HG03571 (cell line): ENCODE results near the gene RNF214.
"Not testable (repeated sequence)": the region's sequence is repeated elsewhere in the genome, so short reads cannot be mapped to it uniquely, and the experiment has no call there.

Experiments
- ATAC-seq: cut with Tn5 transposase; IDR thresholded peaks from one replicate; pipeline ENCODE4 v1.9.1; 2021; ENCODE audit not compliant: unreplicated experiment

The RNF214 gene

GRCh38 chr11:117229931-117230285 lies 2.6 kb upstream of the RNF214 start:
- ATAC-seq: no peak

GRCh38 chr11:117230286-117230961 lies 2.0 kb upstream of the RNF214 start:
- peak; percentile 29 for ATAC-seq

GRCh38 chr11:117230999-117231841 lies 1.3 kb upstream of the RNF214 start:
- ATAC-seq: no peak

GRCh38 chr11:117231842-117232091 lies 704 bp upstream of the RNF214 start, which contains the start of gene PCSK7:
Gene PCSK7, minus strand, starts transcription at chr11:117232073. Its CDS starts 2,229 bp downstream, at chr11:117229844.
- ATAC-seq: no peak

- ATAC-seq: no peak
Observed at GRCh38 chr11:117232911-117233409, 489 bp downstream of the RNF214 start.

GRCh38 chr11:117238221-117238620 lies 5.8 kb downstream of the RNF214 start:
- ATAC-seq: no peak

- no peak for ATAC-seq
Observed at GRCh38 chr11:117239295-117239694, 6.8 kb downstream of the RNF214 start.

GRCh38 chr11:117248341-117248740 lies 15.9 kb downstream of the RNF214 start:
- ATAC-seq: no peak

GRCh38 chr11:117249571-117249970 lies 17.1 kb downstream of the RNF214 start:
- ATAC-seq: no peak

GRCh38 chr11:117251506-117251905 lies 19.0 kb downstream of the RNF214 start:
- no peak for ATAC-seq

- ATAC-seq: no peak
Observed at GRCh38 chr11:117255966-117256365, 23.5 kb downstream of the RNF214 start.

GRCh38 chr11:117256573-117256972 lies 24.1 kb downstream of the RNF214 start:
- ATAC-seq: no peak

- ATAC-seq: no peak
Observed at GRCh38 chr11:117258576-117258975, 26.1 kb downstream of the RNF214 start.

GRCh38 chr11:117259417-117259816 lies 26.9 kb downstream of the RNF214 start:
- no peak for ATAC-seq

GRCh38 chr11:117264624-117265323 lies 32.3 kb downstream of the RNF214 start:
- ATAC-seq: not testable (repeated sequence)

GRCh38 chr11:117265745-117266144 lies 33.3 kb downstream of the RNF214 start:
- ATAC-seq: no peak

- no peak for ATAC-seq
Observed at GRCh38 chr11:117269856-117270255, 37.4 kb downstream of the RNF214 start.

- ATAC-seq: no peak
Observed at GRCh38 chr11:117271208-117271607, 38.7 kb downstream of the RNF214 start.

- not testable (repeated sequence) for ATAC-seq
Observed at GRCh38 chr11:117272175-117272574, 39.7 kb downstream of the RNF214 start.

- ATAC-seq: no peak
Observed at GRCh38 chr11:117273550-117274289, 41.2 kb downstream of the RNF214 start.

GRCh38 chr11:117278347-117278746 lies 45.9 kb downstream of the RNF214 start:
- no peak for ATAC-seq
